Left ventricle myocardium inferior (tissue), 1 donor: ENCODE data around the gene FOSB. TPM values are rescaled to one million over a fixed set of nuclear protein-coding genes. Genes with fewer than 3 reads are reported as not detected.

Experiments used
- DNase-seq: peaks from one replicate; pipeline ENCODE4 v3.0.0-alpha.2; 2020
- H3K27ac ChIP-seq: fragments of 200-600 bp; replicated peaks from 2 replicates; pipeline ENCODE4 v1.8.0; 2021
- H3K27me3 ChIP-seq: fragments of 200-600 bp; 2 replicates; pipeline ENCODE4 v1.8.0; 2021; ENCODE audit warnings: low read depth
- H3K36me3 ChIP-seq: fragments of 200-600 bp; 2 replicates; pipeline ENCODE4 v1.8.0; 2021
- H3K4me1 ChIP-seq: fragments of 200-600 bp; 2 replicates; pipeline ENCODE4 v1.8.0; 2021
- H3K4me3 ChIP-seq: fragments of 200-600 bp; 2 replicates; pipeline ENCODE4 v1.8.0; 2021; ENCODE audit warnings: mild to moderate bottlenecking, moderate library complexity
- H3K9me3 ChIP-seq: fragments of 200-600 bp; replicated peaks from 2 replicates; pipeline ENCODE4 v1.8.0; 2021
- CTCF ChIP-seq: fragments of 200-600 bp; IDR thresholded peaks from 2 replicates; pipeline ENCODE4 v1.8.0; 2021; ENCODE audit warnings: antibody characterized with exemption, mild to moderate bottlenecking, borderline replicate concordance
- intact Hi-C: fragments of 100-400 bp; cut with micrococcal nuclease; formaldehyde crosslinking; loops from one replicate; pipeline ENCODE4 v1.11.0; 2022
- total RNA-seq: library from RNA; stranded (reverse); fragmentation: NEBNext Ultra II Directional; extraction: Animal tissue kit (Norgen Biotek cat#: 25700); gene quantifications from one replicate; pipeline ENCODE4 v1.2.1, GENCODE V29; 2021
- donor health status: DM: no; HTN: yes; CAD: no; lungs with severe emphysema.

FOSB gene
- total RNA-seq, 1 donor from 2014 or later: 0.33 TPM

- Histone ChIP-seq H3K36me3 (no peaks in the 10 kb centered on the region), H3K27me3 (peaks cover 31% of the 10 kb centered on the region), H3K27ac (no peak overlapping the region), H3K4me3 (no peak overlapping the region), H3K9me3 (no peaks in the 10 kb centered on the region), H3K4me1 (peaks cover 45% of the 10 kb centered on the region)
- no peak for DNase-seq
- intact Hi-C loops: no loop called here
- no peak for TF ChIP-seq CTCF
Observed at GRCh38 chr19:45473367-45473681, 5.5 kb downstream of the FOSB start.

GRCh38 chr19:45473682-45474605, 6.1 kb downstream of the FOSB start:
- no peak for TF ChIP-seq CTCF
- H3K27ac ChIP-seq: no peak overlapping the region
- no peak for DNase-seq
- no peaks in the 10 kb centered on the region for H3K9me3 ChIP-seq
- H3K4me1 ChIP-seq: peaks cover 39% of the 10 kb centered on the region
- peaks cover 31% of the 10 kb centered on the region for H3K27me3 ChIP-seq
- no peak overlapping the region for H3K4me3 ChIP-seq
- H3K36me3 ChIP-seq: no peaks in the 10 kb centered on the region
- intact Hi-C loops: no loop called here

DNA sequence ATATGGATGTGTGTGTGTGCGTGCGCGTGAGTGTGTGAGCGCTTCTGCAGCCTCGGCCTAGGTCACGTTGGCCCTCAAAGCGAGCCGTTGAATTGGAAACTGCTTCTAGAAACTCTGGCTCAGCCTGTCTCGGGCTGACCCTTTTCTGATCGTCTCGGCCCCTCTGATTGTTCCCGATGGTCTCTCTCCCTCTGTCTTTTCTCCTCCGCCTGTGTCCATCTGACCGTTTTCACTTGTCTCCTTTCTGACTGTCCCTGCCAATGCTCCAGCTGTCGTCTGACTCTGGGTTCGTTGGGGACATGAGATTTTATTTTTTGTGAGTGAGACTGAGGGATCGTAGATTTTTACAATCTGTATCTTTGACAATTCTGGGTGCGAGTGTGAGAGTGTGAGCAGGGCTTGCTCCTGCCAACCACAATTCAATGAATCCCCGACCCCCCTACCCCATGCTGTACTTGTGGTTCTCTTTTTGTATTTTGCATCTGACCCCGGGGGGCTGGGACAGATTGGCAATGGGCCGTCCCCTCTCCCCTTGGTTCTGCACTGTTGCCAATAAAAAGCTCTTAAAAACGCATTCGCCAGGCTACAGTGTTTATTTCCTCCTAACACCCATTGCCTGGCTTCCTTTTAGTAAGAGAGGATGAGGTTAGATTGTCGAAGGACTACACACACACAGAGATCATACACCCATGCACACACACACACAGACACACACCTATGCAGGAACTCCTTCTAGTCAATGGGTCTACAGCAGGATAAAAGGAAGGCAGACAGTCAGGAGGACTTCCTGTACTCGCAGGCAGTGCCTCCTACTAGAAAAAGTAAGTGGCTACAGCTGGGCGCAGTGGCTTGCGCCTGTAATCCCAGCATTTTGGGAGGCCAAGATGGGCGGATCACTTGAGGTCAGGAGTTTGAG, 7.1 kb downstream of the FOSB start:
- intact Hi-C loops: no loop called here
- peaks cover 33% of the 10 kb centered on the region for H3K4me1 ChIP-seq
- no peaks in the 10 kb centered on the region for H3K36me3 ChIP-seq
- no peak for TF ChIP-seq CTCF
- no peak for DNase-seq
- H3K4me3 ChIP-seq: no peak overlapping the region
- H3K27me3 ChIP-seq: peaks cover 31% of the 10 kb centered on the region
- no peak overlapping the region for H3K27ac ChIP-seq
- no peaks in the 10 kb centered on the region for H3K9me3 ChIP-seq

DNA sequence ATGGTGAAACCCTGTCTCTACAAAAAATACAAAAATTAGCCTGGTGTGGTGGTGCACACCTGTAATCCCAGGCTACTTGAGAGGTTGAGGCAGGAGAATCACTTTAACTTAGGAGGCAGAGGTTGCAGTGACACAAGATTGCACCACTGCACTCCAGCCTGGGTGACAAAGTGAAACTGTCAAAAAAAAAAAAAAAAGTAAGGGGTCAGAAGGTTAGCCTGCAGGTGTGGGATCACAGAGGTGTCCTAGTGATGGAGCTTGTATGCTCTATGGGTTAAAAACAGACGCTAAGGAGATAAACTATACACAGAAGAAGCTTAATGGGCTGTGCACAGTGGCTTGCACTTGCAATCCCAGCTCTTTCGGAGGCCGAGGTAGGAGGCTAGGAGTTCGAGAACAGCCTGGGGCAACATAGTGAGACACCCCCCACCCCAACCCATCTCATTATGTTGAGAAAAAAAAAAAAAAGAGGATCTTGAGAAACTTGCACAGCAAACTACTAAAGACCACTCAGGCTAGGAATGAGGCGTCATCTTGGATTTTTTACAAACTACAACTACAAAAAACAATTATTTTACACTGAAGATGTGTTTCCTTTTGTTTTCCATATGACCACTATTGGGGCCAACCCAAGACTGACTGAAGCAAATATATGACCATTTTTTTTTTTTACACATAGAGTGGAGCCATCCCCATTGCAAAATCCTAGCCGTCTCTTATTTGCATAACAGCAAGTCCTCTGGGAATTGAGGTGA, 7.9 kb downstream of the FOSB start:
- Histone ChIP-seq H3K4me1 (peaks cover 27% of the 10 kb centered on the region), H3K27me3 (peaks cover 31% of the 10 kb centered on the region), H3K36me3 (no peaks in the 10 kb centered on the region), H3K9me3 (no peaks in the 10 kb centered on the region), H3K27ac (no peak overlapping the region), H3K4me3 (no peak overlapping the region)
- intact Hi-C loops: no loop called here
- DNase-seq: no peak
- no peak for TF ChIP-seq CTCF

DNA sequence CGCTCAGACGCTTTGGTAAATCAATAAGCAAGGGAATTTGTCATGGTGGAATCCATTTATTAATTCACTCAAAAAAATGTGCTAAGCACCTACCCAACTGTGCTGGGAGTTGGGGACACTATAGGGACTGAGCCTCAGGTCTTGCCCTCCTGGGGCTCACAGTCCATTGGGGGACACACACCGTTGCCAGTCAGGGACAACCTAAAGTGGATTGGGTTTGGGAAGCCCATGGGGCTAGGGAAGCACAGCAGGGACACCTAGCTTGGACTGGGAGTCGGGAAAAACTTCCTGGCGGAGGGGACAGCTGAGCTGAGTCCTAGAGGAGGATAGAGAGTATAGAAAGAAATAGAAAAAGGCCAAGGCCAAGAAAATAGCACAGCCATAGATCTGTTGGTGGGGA, 8.5 kb downstream of the FOSB start:
- Histone ChIP-seq H3K4me3 (no peak overlapping the region), H3K36me3 (no peaks in the 10 kb centered on the region), H3K27ac (no peak overlapping the region), H3K9me3 (no peaks in the 10 kb centered on the region), H3K27me3 (peaks cover 31% of the 10 kb centered on the region), H3K4me1 (peaks cover 27% of the 10 kb centered on the region)
- no peak for DNase-seq
- intact Hi-C loops: no loop called here
- no peak for TF ChIP-seq CTCF
